IPS DF 4.7 (cell line): ENCODE results near the gene NOCT.
"Not testable (repeated sequence)": the region's sequence is repeated elsewhere in the genome, so short reads cannot be mapped to it uniquely, and the experiment has no call there.

Experiments
- DNase-seq: peaks from one replicate; pipeline ENCODE4 v3.0.0-alpha.2; 2013; ENCODE audit warnings: low spot score; ENCODE audit errors: extremely low read depth

NOCT gene, protein sequence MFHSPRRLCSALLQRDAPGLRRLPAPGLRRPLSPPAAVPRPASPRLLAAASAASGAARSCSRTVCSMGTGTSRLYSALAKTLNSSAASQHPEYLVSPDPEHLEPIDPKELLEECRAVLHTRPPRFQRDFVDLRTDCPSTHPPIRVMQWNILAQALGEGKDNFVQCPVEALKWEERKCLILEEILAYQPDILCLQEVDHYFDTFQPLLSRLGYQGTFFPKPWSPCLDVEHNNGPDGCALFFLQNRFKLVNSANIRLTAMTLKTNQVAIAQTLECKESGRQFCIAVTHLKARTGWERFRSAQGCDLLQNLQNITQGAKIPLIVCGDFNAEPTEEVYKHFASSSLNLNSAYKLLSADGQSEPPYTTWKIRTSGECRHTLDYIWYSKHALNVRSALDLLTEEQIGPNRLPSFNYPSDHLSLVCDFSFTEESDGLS

DNA sequence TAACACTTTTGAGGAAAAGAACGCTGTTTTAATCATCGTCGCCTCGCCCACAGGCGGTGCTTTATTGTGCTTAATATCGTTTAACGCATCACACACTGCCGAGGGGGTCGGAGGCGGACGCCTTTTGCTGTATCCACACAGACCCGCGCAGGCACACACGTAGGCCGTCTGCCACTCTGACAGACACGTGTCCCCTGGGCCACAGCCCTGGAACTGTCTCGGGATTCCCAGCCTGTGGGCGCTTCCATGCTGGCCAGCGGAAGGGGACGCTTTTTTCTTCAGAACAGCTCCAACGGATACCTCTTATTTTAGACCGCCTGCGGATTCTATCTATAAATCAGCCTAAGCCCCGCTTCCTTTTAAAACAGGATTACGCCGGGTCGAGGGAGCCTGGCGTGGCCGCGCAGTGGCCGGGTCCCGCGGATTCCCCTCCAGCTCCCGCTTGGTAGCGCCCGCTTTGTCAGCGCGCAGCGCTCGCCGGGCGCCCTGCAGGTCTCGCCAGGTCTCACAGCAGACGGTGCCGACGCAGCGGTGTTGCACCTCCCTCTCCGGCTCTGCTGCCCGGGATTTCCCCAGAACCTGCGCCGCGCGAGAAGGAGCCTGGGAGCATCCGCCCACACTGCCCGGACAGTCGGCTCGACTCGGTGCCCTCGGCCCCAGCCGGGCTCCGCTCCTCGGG, at the start of gene NOCT:
TSS of gene NOCT (plus strand) at position 513 of the 679 bp plus-strand sequence. CDS start 201 bp downstream, outside the sequence.
- DNase-seq, result no peak

DNA sequence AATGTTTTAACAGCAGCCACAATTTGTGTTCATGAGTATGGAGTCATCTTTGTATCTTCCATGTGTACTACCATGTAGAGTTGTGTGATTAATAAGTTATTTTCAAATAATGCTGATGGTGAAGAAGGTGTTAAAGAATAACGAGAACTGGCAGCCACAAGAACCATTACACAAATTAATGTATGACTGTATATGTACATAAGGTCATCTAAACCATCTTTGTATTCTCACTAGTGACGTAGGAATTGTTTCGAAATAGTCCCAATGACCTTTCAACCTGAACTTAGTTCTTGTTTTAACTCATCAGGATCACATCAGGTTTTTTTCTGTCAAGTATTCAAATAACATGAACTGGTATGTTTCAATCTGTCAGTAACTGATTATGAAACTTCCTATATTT, 48.3 kb upstream of the NOCT start:
- no peak for DNase-seq

GRCh38 chr4:138972956-138973801, 42.4 kb upstream of the NOCT start:
- DNase-seq, result no peak

DNA sequence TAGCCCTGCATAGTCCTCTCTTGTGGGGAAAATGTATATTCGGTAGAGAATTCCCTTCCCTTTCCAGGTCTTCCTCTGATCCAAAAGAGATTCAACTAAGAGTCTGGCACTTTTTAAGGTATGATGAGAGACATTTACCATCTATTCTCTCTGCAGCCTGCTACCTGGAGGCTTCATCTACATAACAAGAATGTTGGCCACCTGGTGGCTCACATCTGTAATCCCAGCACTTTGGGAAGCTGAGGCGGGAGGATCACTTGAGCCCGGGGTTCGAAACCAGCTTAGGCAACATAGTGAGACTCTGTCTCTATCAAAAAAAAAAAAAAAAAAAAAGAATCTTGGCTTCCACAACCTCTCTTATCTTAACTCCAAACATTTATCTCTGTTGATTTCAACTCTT, 40.4 kb upstream of the NOCT start:
- DNase-seq, result no peak

- no peak for DNase-seq
These were observed 39.1 kb upstream of the NOCT start for GRCh38 chr4:138976526-138976925.

DNA sequence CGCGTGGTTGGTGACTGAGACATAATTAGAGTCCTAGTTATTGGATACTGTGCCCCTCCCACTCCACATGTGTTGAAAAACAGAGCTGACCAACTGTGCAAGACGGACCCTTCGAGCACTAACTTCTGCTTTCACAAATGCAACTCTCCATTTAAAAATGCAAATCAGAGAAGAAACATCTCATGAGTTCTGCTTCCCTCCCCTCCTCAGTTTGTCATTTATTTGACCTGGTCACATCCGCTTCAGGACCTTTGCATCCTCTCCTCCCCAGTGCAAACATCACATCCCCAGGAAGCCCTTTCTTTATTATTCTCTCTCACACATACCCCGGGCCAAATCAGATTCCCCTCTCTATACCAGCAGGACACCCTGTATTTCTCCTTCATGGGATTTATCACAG, 38.1 kb upstream of the NOCT start:
- no peak for DNase-seq

DNA sequence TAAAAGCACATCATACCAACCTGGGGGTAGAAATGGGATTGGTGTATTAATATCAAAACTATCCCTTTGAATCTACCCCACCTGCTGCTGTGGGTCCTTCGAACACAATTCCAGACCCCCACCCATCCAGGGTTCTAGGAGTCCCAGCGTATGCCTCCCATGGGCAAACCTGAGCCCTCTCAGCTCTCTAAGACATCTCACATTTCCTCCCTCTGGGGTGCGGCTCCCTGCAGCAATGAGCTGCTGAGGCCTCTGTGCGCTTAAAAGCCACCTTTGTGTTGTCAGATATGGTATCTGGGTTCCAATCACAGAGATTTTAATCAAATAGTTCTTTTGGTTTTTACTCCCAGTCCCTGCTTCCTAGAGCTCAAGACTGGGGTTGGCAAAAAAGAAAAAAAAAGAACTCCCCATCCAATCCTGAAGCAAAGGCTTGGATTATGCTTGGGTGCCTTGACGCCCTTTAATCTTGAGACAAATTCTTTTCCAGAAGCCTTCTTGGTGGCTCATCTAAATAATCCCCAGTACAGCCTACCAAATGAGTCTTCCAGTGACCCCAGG, 37.5 kb upstream of the NOCT start:
- no peak for DNase-seq

- DNase-seq, result no peak
These were observed 37.0 kb upstream of the NOCT start for GRCh38 chr4:138978600-138978999.

DNA sequence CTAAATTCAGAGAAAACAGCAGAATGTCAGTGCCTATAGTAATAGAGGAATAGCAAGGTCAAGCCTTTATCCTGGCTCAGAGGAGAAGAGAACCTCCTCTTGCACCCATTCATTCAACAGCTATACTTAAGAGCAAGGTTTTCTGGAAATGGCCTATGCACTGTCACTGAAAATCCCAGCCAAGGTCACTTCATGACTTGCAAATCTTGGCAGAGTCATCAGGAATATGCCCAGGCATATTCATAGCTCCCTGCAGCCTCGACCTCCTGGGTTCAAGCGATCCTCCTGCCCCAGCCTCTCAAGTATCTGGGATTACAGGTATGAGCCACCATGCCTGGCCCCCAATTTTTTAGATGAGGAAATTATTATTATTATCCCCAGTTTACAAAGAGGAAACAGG, 35.8 kb upstream of the NOCT start:
- no peak for DNase-seq

- no peak for DNase-seq
These were observed 33.6 kb upstream of the NOCT start for GRCh38 chr4:138981930-138982390.

GRCh38 chr4:138982754-138983153, 32.8 kb upstream of the NOCT start:
- DNase-seq, result no peak

- DNase-seq, result no peak
These were observed 31.9 kb upstream of the NOCT start for GRCh38 chr4:138983690-138984089.

DNA sequence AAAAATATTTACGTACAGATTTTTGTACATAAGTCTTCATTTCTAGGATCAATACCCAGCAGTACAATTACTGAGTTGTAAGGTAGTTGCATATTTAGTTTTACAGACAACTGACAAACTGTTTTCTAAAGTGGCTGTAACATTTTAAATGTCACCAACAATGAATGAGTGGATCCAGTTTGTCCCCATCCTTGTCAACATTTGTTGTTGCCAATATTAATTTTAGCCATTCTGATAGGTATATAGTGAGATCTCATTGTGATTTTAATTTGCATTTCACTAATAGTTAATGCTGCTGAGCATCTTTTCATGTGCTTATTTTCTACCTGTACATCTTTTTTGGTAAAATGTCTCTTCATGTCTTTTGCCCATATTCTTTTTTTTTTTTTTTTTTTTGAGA, 30.9 kb upstream of the NOCT start:
- no peak for DNase-seq

GRCh38 chr4:138992676-138993075, 22.9 kb upstream of the NOCT start:
- no peak for DNase-seq

DNA sequence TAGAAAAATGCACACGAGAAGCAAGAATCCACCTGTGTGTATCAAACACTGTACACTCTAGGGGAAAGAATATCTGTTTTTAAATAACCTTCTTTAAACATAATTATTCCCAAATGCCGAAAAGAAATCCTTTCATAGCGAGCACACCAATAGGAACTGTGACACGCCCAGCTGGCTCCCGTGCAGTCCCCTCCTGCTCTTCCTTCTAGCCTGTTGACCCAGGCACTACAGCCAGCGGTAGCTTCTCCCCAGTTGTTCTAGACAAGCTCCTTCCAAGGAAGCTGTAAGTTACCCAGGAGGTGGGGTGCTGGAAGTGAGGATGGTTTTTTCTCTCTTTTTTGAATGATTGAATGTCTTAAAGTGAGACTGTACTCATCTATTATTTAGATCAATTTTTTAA, 19.5 kb upstream of the NOCT start:
- DNase-seq, result no peak

DNA sequence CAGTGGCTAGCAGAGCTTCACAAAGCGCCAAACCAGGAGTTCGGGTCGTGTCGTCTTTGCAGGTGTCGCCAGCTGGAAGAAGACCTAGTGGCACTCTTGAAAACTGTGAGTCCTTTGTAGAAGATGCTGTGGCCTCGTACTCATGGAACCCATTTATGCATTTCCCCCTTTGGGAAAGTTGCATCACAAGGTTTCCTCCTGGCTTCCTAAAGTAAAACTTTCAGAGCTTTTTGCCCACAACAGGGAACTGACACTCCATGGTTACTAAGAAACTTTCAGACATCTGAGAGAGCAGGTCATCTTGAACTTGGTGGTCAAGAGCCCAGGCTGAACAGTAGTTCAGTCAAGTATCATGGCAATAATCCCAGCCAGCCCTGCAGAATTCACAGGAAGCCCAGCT, 15.9 kb upstream of the NOCT start:
- no peak for DNase-seq

GRCh38 chr4:139000134-139000533, 15.4 kb upstream of the NOCT start:
- not testable (repeated sequence) for DNase-seq

DNA sequence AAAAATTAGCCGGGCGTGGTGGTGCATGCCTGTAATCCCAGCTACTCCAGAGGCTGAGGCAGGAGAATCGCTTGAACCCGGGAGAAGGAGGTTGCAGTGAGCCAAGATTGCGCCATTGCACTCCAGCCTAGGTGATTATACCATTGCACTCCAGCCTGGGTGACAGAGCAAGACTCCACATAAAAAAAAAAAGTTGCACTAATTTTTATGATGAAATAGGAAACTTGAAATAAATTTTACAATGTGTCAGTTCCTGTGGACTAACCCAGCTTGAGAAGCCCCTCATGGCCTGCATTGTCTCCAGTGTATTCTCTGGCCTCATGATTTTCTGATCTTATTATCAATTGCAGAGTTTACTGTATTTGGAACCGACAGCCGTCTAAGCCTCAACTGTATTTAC, 14.2 kb upstream of the NOCT start:
- not testable (repeated sequence) for DNase-seq

GRCh38 chr4:139003668-139004067, 11.9 kb upstream of the NOCT start:
- not testable (repeated sequence) for DNase-seq

DNA sequence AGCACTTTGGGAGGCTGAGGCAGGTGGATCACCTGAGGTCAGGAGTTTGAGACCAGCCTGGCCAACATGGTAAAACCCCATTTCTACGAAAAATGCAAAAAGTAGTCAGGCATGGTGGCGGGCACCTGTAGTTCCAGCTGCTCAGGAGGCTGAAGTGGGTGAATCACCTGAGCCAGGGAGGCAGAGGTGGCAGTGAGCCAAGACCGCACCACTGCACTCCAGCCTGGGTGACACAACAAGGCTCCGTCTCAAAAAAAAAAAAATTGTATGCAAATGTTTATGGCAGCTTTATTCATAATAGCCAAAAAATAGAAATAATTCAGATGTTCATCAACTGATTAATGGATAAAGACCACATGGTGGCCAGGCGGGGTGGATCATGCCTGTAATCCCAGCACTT, 9.8 kb upstream of the NOCT start:
- no peak for DNase-seq

DNA sequence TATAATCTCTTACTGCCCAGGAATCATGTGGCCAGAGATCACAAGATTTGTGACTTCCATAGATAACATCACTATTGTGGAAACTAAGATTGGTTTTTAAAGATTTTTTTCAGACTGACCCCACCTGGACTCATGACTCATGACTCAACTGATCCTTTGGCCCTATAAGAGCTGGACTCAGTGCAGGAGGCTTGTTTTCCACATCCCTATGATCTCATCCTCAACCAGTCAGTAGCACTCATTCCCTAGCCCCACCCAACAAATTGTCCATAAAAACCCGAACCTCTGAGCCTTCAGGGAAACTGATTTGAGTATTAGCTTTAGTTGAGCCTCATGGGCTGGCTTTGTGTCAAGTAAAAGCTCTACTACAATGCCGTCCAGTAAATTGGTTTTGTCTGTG, 7.9 kb upstream of the NOCT start:
- no peak for DNase-seq
